D721Med (cell line): ENCODE measurements around the gene TNFSF9.
"Not testable (repeated sequence)": the region's sequence is repeated elsewhere in the genome, so short reads cannot be mapped to it uniquely, and the experiment has no call there.

Experiments
- DNase-seq: peaks from one replicate; pipeline ENCODE4 v3.0.0; 2011; ENCODE audit warnings: low spot score; ENCODE audit not compliant: insufficient read length
- FAIRE-seq: peaks from 2 replicates; lab custom pipeline; 2011; peaks lifted over from hg19 to GRCh38; lab: Jason Lieb, UNC
- TF ChIP-seq, protein P1 (sequence below): IDR thresholded peaks from 2 replicates; pipeline ENCODE4 v1.5.1; 2012; ENCODE audit warnings: mild to moderate bottlenecking, control low read depth; ENCODE audit not compliant: insufficient read depth; ENCODE audit errors: missing control alignments

TNFSF9 gene

GRCh38 chr19:6551091-6551490 lies 20.3 kb downstream of the TNFSF9 start:
- TF ChIP-seq, protein P1, sequence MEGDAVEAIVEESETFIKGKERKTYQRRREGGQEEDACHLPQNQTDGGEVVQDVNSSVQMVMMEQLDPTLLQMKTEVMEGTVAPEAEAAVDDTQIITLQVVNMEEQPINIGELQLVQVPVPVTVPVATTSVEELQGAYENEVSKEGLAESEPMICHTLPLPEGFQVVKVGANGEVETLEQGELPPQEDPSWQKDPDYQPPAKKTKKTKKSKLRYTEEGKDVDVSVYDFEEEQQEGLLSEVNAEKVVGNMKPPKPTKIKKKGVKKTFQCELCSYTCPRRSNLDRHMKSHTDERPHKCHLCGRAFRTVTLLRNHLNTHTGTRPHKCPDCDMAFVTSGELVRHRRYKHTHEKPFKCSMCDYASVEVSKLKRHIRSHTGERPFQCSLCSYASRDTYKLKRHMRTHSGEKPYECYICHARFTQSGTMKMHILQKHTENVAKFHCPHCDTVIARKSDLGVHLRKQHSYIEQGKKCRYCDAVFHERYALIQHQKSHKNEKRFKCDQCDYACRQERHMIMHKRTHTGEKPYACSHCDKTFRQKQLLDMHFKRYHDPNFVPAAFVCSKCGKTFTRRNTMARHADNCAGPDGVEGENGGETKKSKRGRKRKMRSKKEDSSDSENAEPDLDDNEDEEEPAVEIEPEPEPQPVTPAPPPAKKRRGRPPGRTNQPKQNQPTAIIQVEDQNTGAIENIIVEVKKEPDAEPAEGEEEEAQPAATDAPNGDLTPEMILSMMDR = no peak
- FAIRE-seq (no peak), DNase-seq (no peak)

DNA sequence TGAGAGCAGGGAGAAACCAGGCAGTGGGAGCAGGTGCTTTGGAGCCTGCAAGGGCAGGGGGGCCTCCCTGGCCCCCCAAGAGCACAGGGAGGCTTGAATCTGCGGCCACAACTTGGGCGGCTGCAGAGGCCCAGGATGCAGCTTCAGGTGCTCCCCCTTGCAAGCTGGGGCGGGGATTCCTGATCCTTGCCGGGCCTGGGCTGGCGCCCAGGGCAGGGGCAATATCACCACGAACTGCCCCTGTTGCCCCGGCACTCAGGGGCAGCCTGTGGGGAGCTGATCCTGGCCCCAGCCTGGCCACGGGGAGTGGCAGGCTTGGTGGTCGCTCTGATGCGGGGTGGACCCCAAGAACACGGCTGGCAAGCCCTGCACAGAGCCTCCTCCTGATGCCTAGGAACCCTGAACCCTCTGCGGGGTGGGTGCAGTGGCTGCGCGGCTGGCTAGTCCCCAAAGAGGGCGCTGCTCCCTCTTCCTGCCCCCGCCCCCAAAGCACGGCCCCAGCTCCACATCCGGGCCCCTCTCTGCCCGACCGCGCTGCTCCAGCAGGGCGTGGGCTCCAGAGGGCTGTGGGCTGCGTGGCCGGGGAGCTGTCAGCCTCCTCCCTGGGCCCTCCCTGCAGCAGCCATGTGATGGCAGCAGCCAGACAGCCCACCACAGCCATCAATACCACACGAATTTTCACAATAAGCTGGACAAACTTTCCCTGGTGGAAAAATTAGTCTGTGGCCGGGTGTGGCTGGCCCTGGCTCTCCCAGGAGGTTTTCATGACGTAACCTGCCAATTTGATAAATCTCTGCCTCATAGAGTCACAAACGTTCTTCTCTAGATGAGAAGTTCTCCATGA lies 21.0 kb downstream of the TNFSF9 start:
- no peak for FAIRE-seq
- TF ChIP-seq, protein P1 = no peak
- DNase-seq = no peak

GRCh38 chr19:6556043-6556449 lies 25.2 kb downstream of the TNFSF9 start:
- TF ChIP-seq, protein P1 = no peak
- FAIRE-seq = no peak
- no peak for DNase-seq

- FAIRE-seq (no peak), DNase-seq (no peak)
- TF ChIP-seq, protein P1 = no peak
Measured at GRCh38 chr19:6556480-6557195, 25.8 kb downstream of the TNFSF9 start.

DNA sequence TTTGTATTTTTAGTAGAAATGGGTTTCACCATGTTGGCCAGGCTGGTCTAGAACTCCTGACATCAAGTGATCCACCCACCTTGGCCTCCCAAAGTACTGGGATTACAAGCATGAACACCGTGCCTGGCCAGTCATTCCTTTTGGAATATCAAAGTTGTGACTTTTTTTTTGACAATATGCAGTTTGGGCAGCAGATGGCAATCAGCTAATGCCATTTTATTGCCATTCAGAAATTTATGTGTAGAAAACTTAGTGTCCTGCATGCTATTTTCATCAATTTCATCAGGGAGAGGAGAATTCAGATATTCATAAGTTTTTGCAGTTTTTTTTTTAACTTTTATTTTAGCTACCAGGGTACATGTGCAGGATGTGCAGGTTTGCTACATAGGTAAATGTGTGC lies 31.6 kb downstream of the TNFSF9 start:
- FAIRE-seq, DNase-seq: not testable (repeated sequence)
- TF ChIP-seq, protein P1 = peak; percentile 7

- DNase-seq = no peak
- TF ChIP-seq, protein P1 = no peak
- FAIRE-seq = no peak
Measured at GRCh38 chr19:6564393-6564792, 33.6 kb downstream of the TNFSF9 start.

- FAIRE-seq, DNase-seq: not testable (repeated sequence)
Measured at GRCh38 chr19:6566727-6567126, 35.9 kb downstream of the TNFSF9 start.
